ENCODE data around the gene NIPAL3.

The NIPAL3 gene

DNA sequence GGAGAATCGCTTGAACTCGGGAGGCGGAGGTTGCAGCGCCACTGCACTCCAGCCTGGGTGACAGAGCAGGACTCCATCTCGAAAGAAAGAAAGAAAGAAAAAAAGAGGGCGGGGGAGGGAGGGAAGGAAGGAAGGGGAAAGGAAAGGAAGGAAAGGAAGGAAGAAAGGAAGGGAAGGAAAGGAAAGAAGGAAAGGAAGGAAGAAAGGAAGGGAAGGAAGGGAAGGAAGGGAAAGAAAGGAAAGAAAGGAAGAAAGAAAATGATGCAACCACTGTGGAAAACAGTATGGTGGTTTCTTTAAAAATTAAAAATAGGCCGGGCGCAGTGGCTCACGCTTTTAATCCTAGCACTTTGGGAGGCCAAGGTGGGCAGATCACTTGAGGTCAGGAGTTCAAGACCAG, 71.9 kb downstream of the NIPAL3 start:
- TF ChIP-seq EGR1 (IDR thresholded peaks at IDR 0.05) (no peak), TCF12 (IDR thresholded peaks at IDR 0.05; ENCODE audit: low read depth) (no peak), TAF1 (IDR thresholded peaks at IDR 0.05; ENCODE audit: low read depth) (no peak), RAD21 (IDR thresholded peaks at IDR 0.05; ENCODE audit: low read depth) (no peak), CEBPB (IDR thresholded peaks at IDR 0.05) (no peak), CREB1 (IDR thresholded peaks at IDR 0.05; ENCODE audit: low read depth) (no peak), FOXM1 (IDR thresholded peaks at IDR 0.05; ENCODE audit: borderline replicate concordance, low read depth) (no peak), ZBTB7A (IDR thresholded peaks at IDR 0.05; ENCODE audit: low read depth) (no peak), YY1 (IDR thresholded peaks at IDR 0.05; ENCODE audit: low read depth) (no peak), TEAD4 (IDR thresholded peaks at IDR 0.05) (no peak), EP300 (IDR thresholded peaks at IDR 0.05; ENCODE audit: borderline replicate concordance) (no peak), NFIC (IDR thresholded peaks at IDR 0.05) (no peak)
- TF ChIP-seq, protein P1, sequence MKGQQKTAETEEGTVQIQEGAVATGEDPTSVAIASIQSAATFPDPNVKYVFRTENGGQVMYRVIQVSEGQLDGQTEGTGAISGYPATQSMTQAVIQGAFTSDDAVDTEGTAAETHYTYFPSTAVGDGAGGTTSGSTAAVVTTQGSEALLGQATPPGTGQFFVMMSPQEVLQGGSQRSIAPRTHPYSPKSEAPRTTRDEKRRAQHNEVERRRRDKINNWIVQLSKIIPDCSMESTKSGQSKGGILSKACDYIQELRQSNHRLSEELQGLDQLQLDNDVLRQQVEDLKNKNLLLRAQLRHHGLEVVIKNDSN (IDR thresholded peaks at IDR 0.05) = no peak
- TF ChIP-seq, protein P2, sequence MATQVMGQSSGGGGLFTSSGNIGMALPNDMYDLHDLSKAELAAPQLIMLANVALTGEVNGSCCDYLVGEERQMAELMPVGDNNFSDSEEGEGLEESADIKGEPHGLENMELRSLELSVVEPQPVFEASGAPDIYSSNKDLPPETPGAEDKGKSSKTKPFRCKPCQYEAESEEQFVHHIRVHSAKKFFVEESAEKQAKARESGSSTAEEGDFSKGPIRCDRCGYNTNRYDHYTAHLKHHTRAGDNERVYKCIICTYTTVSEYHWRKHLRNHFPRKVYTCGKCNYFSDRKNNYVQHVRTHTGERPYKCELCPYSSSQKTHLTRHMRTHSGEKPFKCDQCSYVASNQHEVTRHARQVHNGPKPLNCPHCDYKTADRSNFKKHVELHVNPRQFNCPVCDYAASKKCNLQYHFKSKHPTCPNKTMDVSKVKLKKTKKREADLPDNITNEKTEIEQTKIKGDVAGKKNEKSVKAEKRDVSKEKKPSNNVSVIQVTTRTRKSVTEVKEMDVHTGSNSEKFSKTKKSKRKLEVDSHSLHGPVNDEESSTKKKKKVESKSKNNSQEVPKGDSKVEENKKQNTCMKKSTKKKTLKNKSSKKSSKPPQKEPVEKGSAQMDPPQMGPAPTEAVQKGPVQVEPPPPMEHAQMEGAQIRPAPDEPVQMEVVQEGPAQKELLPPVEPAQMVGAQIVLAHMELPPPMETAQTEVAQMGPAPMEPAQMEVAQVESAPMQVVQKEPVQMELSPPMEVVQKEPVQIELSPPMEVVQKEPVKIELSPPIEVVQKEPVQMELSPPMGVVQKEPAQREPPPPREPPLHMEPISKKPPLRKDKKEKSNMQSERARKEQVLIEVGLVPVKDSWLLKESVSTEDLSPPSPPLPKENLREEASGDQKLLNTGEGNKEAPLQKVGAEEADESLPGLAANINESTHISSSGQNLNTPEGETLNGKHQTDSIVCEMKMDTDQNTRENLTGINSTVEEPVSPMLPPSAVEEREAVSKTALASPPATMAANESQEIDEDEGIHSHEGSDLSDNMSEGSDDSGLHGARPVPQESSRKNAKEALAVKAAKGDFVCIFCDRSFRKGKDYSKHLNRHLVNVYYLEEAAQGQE (IDR thresholded peaks at IDR 0.05; ENCODE audit: low read depth) = no peak
- TF ChIP-seq, protein P3, sequence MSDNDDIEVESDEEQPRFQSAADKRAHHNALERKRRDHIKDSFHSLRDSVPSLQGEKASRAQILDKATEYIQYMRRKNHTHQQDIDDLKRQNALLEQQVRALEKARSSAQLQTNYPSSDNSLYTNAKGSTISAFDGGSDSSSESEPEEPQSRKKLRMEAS (IDR thresholded peaks at IDR 0.05) = no peak

- TF ChIP-seq, protein P1 (IDR thresholded peaks at IDR 0.05) = no peak
- no peak for TF ChIP-seq CEBPB (IDR thresholded peaks at IDR 0.05)
- TF ChIP-seq EGR1 (IDR thresholded peaks at IDR 0.05) = no peak
- TF ChIP-seq CREB1 (IDR thresholded peaks at IDR 0.05; ENCODE audit: low read depth) = no peak
- TF ChIP-seq, protein P2 (IDR thresholded peaks at IDR 0.05; ENCODE audit: low read depth) = no peak
- TF ChIP-seq, protein P3 (IDR thresholded peaks at IDR 0.05) = no peak
- no peak for TF ChIP-seq TAF1 (IDR thresholded peaks at IDR 0.05; ENCODE audit: low read depth)
- TF ChIP-seq FOXM1 (IDR thresholded peaks at IDR 0.05; ENCODE audit: borderline replicate concordance, low read depth) = no peak
- no peak for TF ChIP-seq YY1 (IDR thresholded peaks at IDR 0.05; ENCODE audit: low read depth)
- TF ChIP-seq RAD21 (IDR thresholded peaks at IDR 0.05; ENCODE audit: low read depth) = no peak
- no peak for TF ChIP-seq TEAD4 (IDR thresholded peaks at IDR 0.05)
- no peak for TF ChIP-seq NFIC (IDR thresholded peaks at IDR 0.05)
- no peak for TF ChIP-seq ZBTB7A (IDR thresholded peaks at IDR 0.05; ENCODE audit: low read depth)
- TF ChIP-seq EP300 (IDR thresholded peaks at IDR 0.05; ENCODE audit: borderline replicate concordance) = no peak
Measured at GRCh38 chr1:24489674-24490073, 74.1 kb downstream of the NIPAL3 start.

DNA sequence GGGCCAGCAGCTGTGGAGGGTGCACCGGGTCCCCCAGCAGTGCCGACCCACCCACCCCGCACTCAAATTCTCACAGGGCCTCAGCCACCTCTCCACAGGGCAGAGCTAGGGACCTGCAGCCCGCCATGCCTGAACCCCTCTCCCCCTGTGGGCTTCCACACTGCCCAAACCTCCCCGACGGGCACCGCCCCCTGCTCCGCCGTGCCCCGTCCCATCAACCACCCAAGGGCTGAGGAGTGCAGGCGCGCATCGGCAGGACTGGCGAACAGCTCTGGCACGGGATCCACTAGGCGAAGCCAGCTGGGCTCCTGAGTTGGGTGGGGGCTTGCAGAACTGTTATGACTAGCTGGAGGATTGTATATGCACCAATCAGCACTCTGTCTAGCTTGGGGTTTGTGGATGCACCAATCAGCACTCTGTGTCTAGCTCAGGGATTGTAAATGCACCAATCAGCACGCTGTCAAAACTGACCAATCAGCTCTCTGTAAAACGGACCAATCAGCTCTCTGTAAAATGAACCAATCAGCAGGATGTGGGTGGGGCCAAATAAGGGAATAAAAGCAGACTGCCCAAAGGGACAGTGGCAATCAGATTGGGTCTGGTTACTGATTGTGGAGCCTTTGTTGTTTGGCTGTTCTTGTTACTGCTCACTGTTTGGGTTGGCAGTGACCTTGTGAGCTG, 74.6 kb downstream of the NIPAL3 start:
- TF ChIP-seq, protein P1 (IDR thresholded peaks at IDR 0.05) = no peak
- TF ChIP-seq, protein P3 (IDR thresholded peaks at IDR 0.05) = no peak
- TF ChIP-seq ZBTB7A (IDR thresholded peaks at IDR 0.05; ENCODE audit: low read depth) = no peak

- TF ChIP-seq, protein P3 (IDR thresholded peaks at IDR 0.05) = no peak
- TF ChIP-seq EGR1 (IDR thresholded peaks at IDR 0.05) = no peak
- no peak for TF ChIP-seq TAF1 (IDR thresholded peaks at IDR 0.05; ENCODE audit: low read depth)
- no peak for TF ChIP-seq CEBPB (IDR thresholded peaks at IDR 0.05)
- no peak for TF ChIP-seq NFIC (IDR thresholded peaks at IDR 0.05)
- no peak for TF ChIP-seq RAD21 (IDR thresholded peaks at IDR 0.05; ENCODE audit: low read depth)
- TF ChIP-seq FOXM1 (IDR thresholded peaks at IDR 0.05; ENCODE audit: borderline replicate concordance, low read depth) = no peak
- TF ChIP-seq, protein P2 (IDR thresholded peaks at IDR 0.05; ENCODE audit: low read depth) = no peak
Measured at GRCh38 chr1:24491577-24492360, 76.2 kb downstream of the NIPAL3 start.

All from Ishikawa (cell line).